SKM-1 treated with dmso at 0.1 percent for 144 hours (cell line): ENCODE results near the gene SCP2D1.

Experiments
- DNase-seq: peaks from one replicate; lab custom pipeline; 2025; ENCODE audit not compliant: unreplicated experiment; lab: John Stamatoyannopoulos, UW

Gene SCP2D1

GRCh38 chr20:18811904-18812303, 1.7 kb upstream of the SCP2D1 start:
- DNase-seq, result no peak

DNA sequence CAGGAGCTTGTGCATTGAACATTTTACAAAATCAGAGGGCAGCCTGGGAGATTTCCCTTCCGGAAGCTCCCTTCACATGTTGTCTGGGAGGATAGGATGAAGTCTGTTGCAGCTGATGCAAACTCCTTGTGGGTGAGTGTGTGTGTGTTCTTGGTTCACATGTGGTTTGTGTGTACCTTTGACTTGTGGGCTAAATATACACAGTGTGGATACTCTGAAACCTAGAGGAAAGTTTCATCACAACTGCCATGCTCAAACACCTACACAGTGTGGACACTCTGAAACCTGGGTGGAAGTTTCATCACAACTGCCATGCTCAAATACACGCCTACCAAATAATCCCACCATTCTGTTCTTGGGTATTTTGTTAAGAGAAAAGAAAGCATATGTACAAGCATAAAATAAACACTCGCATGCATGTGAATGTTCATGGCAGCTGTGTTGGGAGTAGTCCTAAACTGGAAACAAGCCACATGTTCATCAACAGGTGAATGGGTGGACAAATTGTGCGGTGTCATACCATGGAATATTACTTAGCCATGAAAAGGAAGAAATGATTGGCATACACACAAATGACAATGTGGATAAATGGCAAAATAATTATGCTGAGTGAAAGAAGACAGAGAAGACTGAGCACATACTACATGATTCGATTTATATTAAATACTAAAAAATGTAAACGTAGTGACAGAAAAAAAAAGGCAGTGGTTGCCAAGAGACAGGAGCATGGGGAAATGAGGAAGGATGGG, 1.8 kb downstream of the SCP2D1 start:
- no peak for DNase-seq

DNA sequence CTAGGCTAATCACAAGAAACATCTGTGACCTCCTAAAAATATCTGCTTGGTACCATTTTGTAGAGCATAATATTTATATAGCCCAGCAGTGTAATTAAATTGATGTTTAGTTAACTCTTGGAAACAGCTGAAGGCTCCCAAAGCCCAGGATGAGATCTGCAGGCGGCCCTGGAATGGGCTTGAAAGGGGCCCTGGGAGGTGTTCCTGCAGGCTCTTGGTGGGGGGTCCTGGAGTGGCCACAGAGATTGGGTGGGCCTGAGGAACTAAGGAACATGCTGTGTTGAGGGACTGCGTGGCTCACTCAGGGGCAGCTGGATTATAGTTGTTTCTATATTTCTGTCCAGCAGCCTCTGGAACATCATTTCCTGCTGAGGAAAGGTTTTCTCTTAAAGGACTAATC, 9.2 kb downstream of the SCP2D1 start:
- no peak for DNase-seq

GRCh38 chr20:18831830-18832499, 18.4 kb downstream of the SCP2D1 start:
- no peak for DNase-seq

- DNase-seq, result no peak
Observed at GRCh38 chr20:18832546-18833200, 19.1 kb downstream of the SCP2D1 start.

DNA sequence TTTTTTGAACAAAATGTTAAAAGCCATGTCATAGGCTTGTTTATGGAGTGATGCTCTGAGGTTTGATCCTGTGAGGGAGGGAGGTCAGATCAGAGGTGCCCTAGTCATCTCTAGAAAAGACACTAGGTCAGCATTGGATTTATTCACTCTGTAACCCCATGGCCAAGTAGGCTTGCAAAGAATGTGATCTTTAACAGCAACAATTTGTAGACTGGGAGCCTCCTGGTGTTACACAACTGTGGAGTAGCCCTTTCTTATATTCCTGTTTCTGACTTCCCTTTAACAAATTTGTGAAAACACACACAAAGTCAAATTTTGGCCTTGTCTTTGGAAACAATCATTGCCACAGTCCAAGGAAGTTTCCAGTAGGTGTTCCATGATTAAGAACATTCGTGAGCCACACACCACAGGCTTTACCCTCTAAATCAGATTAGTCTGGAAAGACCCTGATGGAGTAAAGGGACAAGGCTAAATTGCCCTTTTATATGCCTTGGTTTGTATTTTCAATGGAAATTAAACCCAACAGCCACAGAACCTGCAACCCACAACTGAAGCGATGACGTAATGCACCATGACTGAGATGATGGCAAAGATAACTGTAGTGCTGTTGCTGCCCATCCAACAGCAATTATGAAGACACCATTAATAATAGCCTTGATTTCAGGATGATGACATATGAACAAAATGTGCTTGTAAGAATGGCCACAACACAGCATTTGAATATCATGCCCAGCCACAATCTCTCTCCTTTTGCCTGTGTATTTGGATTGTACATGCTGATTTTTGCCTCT, 22.1 kb downstream of the SCP2D1 start:
- no peak for DNase-seq

GRCh38 chr20:18837718-18838117, 24.1 kb downstream of the SCP2D1 start:
- no peak for DNase-seq

DNA sequence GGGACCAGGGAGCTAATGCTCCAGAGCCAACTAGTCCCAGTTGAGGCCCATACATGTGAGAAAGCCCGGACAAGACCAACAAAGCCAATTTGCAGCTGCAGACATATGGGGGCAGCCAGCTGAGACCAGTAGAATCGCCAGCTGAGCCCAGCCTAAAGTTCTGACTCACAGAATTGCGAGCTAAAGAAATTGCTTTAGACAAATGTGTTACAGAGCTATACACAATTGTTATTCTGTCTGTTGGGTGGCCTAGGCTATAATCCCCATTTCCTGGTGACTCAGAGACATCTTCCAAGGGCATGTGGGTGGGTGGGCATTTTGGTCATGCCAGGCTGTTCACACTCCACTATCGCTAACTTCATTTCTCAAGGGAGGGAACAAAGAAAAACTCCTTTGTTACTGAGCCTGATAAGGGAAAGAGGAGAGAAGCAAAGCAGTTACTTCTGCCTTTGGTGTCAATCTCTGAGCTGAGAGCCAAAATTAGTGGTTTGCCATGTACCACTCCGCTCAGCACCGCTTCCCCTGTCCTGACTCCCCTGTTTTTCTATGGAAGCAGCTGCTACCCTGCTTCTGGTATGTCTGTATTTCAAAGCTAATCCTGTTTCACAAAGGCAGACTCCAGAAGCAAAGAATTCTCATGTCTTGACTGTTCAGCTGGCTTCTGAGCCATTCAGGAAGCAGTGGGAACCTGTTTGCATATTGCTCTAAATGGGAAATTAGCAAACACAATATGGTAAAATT, 26.1 kb downstream of the SCP2D1 start:
- no peak for DNase-seq

- no peak for DNase-seq
Observed at GRCh38 chr20:18840248-18840645, 26.7 kb downstream of the SCP2D1 start.

DNA sequence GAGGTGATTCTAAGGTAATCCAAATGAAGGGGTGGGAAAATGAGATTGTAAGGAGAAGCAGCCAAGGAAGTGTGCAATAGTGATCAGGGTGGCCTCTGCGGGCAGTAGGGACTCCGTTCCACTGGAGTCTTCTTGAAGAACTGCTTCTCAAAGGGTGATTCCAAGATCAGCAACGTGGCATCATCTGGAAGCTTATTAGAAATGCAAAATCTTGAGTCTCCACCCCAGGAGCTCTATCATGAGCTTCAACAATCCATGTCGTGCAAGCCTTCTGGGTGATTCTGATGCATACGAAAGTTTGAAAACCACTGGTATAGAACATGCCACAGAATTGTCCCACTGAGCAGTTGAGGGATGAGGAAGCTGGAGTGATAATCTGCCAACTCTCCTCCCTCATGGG, 31.4 kb downstream of the SCP2D1 start:
- DNase-seq, result no peak

- no peak for DNase-seq
Observed at GRCh38 chr20:18847226-18847755, 33.7 kb downstream of the SCP2D1 start.

GRCh38 chr20:18849131-18849530, 35.5 kb downstream of the SCP2D1 start:
- DNase-seq, result no peak

DNA sequence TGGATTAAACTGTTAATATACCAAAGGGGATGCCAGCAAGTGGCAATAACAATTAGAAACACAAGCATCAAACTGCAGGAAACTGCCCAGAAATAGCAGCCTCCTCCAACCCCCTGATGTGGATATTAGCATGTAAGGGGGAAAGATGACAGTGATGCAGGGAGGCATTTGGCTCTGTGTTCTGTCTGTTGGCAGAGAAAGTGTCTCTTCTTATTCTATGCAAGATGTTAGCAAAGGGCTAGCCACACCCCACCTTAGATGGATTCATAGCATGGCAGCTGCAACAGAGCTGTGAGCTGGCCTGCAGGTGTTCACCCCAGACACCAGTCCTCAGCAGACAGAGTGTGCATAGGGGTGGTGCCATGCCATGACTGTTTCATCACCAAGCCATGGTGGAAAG, 38.0 kb downstream of the SCP2D1 start:
- no peak for DNase-seq

DNA sequence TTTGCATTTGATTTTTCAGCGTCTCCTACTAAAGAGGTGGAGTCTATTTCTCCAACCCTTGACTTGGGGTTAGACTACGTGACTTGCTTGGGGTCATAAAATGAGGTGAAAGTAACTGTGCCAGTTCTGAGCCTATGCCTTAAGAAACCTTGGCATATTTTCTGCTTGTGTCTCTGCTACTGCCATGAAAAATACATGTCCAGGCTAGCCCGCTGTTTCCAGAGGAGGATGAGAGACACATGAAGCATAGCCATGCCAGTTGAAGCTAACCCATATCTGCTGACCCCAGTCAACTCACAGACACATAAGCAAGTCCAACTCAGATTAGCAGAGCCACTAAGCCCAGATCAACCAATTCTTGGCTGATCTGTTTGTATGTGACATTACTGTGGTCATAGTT, 38.7 kb downstream of the SCP2D1 start:
- DNase-seq, result no peak

GRCh38 chr20:18853216-18853615, 39.6 kb downstream of the SCP2D1 start:
- no peak for DNase-seq

DNA sequence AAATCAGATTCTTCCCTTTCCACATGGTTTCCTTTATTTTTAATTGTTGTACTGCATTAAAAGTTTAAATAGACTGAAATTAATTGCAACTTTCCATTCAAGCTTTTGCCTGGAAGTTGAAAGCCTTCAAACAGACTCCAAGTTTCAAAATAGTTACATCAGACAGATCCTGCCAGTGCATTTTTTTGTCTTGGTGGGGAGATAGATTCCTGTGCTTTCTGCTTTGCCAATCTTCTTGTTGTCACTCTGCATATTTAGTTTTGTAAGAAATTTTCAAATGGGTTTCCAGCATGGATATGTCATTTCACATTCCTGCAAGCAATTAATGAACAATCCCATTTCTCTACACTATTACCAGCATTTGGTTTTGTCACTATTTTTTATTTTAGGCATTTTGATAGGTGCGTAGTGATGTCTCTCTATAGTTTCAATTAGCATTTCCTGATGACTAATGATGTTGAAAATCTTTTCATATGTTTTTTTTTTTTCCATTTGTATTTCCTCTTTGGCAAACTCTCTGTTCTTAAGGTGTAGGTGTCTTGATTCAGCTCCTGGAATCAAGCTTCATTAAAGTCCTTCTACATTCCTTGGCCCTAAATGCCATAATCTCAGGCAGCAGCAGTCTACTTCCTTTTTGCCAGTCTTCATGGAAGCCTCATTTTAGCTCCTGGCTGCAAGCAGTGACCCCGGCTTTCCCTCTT, 40.5 kb downstream of the SCP2D1 start:
- no peak for DNase-seq

- no peak for DNase-seq
Observed at GRCh38 chr20:18855882-18856281, 42.3 kb downstream of the SCP2D1 start.

GRCh38 chr20:18856873-18857272, 43.3 kb downstream of the SCP2D1 start:
- DNase-seq, result no peak

GRCh38 chr20:18857640-18858039, 44.1 kb downstream of the SCP2D1 start:
- DNase-seq, result no peak

DNA sequence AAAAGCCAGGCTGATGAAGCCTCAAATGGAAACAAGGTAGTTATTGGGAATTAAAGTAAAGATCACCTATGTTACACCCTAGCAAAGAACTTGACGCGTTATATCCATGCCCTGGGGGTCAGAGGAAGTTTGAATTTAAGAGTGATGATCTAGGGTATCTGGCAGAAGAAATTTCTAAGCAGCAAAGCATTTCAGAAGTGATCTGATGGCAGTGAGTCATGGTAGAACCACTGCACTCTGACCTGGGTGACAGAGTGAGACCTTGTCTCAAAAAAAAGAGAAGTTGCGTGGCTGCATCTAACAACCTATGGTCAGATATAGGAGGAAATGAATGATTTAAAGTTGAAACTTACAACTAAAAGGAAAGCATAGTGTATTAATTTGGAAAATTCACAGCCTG, 45.2 kb downstream of the SCP2D1 start:
- no peak for DNase-seq
